ENCODE measurements around the gene PM20D2. TPM values are rescaled to one million over a fixed set of nuclear protein-coding genes. Genes with fewer than 3 reads are reported as not detected.
A peak's percentile ranks its signal among the peaks of the same experiment; 100 is the strongest.

Gene PM20D2
- total and polyA plus RNA-seq, 2 of the 8 experiments (the other 6 are each of a cell fraction or from before 2014, with no cell fraction given) = 2.7 to 7.6 TPM

GRCh38 chr6:89212472-89212871 lies 66.6 kb downstream of the PM20D2 start:
- H3K79me2 ChIP-seq (ENCODE audit: control insufficient read depth in 1 of 2, insufficient read depth in 2 of 2, low read length in 2 of 2) = no peaks in the 10 kb centered on the region
- TF ChIP-seq TAF1 (IDR thresholded peaks at IDR 0.05; ENCODE audit: low read depth, low read length) = no peak
- no peak for TF ChIP-seq SP4 (IDR thresholded peaks at IDR 0.05; ENCODE audit: low read length)
- no peak for TF ChIP-seq TEAD4 (IDR thresholded peaks at IDR 0.05; ENCODE audit: low read depth, low read length)
- no peak for TF ChIP-seq KDM4A (IDR thresholded peaks at IDR 0.05; ENCODE audit: low read depth, low read length, severe bottlenecking)
- TF ChIP-seq CTCF (IDR thresholded peaks at IDR 0.05; ENCODE audit: control extremely low read depth in 1 of 3, insufficient read depth in 1 of 3, low read depth in 1 of 3, low read length in 3 of 3) = no peak
- no peak for TF ChIP-seq GABPA (IDR thresholded peaks at IDR 0.05; ENCODE audit: borderline replicate concordance, insufficient read depth, low read length)
- TF ChIP-seq FOSL1 (IDR thresholded peaks at IDR 0.05; ENCODE audit: insufficient read depth, low read depth, low read length) = no peak
- TF ChIP-seq BCL11A (IDR thresholded peaks at IDR 0.05; ENCODE audit: low read depth in 2 of 2, low read length in 2 of 2) = no peak
- no peak for TF ChIP-seq SIRT6 (IDR thresholded peaks at IDR 0.05; ENCODE audit: low read length)
- TF ChIP-seq PHF8 (conservative IDR thresholded peaks at IDR 0.05; ENCODE audit: low read depth, low read length) = no peak
- no peak for TF ChIP-seq TBP (IDR thresholded peaks at IDR 0.05; ENCODE audit: low read depth, low read length)
- no peak for TF ChIP-seq SP2 (IDR thresholded peaks at IDR 0.05; ENCODE audit: low read length)

More at GRCh38 chr6:89212472-89212871, 66.6 kb downstream of the PM20D2 start:
- no peak for FAIRE-seq
- Histone ChIP-seq H2BK20ac (ENCODE audit: low read length) (0 out of 2 replicates have a peak overlapping the region, but pooled peaks have one; percentile 40), H4K91ac (replicated peaks; ENCODE audit: insufficient read length, low read length) (no peak overlapping the region), H3K27me3 (replicated peaks in 1 of 4; ENCODE audit: control insufficient read depth in 3 of 4, extremely low read depth in 1 of 4, insufficient read depth in 3 of 4, low read length in 3 of 4) (no peaks in the 10 kb centered on the region), H2BK5ac (ENCODE audit: low read depth, low read length) (0 out of 2 replicates have a peak overlapping the region, but pooled peaks have one; percentile 26), H3K36me3 (ENCODE audit: control insufficient read depth in 2 of 4, insufficient read depth in 4 of 4, low read length in 3 of 4) (no peaks in the 10 kb centered on the region), H2AK5ac (ENCODE audit: low read depth, low read length) (no peak overlapping the region), H3K4me1 (replicated peaks in 1 of 4; ENCODE audit: control insufficient read depth in 3 of 4, insufficient read depth in 4 of 4, low read length in 3 of 4) (peaks cover 0 to 16% (median 11%) of the 10 kb centered on the region in 4 experiments; a peak in 5 of 7 replicates), H3K23ac (ENCODE audit: insufficient read length) (no peak overlapping the region), H3K4me3 (ENCODE audit: extremely low read depth in 1 of 4, insufficient read depth in 2 of 4, low read depth in 3 of 4, low read length in 4 of 4) (no peak overlapping the region), H3K4ac (replicated peaks; ENCODE audit: insufficient read length, low read depth, low read length) (no peak overlapping the region), H2BK12ac (ENCODE audit: low read depth, low read length) (no peak overlapping the region), H3K18ac (ENCODE audit: extremely low read depth, low read length) (no peak overlapping the region), H3K56ac (replicated peaks; ENCODE audit: insufficient read length, low read depth, low read length) (no peak overlapping the region), H4K20me1 (replicated peaks in 1 of 2; ENCODE audit: control insufficient read depth in 1 of 2, insufficient read depth in 2 of 2, low read length in 2 of 2) (no peaks in the 10 kb centered on the region), H3K9me3 (ENCODE audit: insufficient read depth in 2 of 2, low read depth in 1 of 2, low read length in 1 of 2) (no peaks in the 10 kb centered on the region), H4K8ac (ENCODE audit: extremely low read depth, insufficient read depth, low read length) (no peak overlapping the region), H2BK120ac (replicated peaks; ENCODE audit: low read depth, low read length) (no peak overlapping the region), H2BK15ac (ENCODE audit: low read length) (no peak overlapping the region), H2AFZ (ENCODE audit: low read length) (no peak overlapping the region), H3K79me1 (ENCODE audit: low read depth, low read length) (no peaks in the 10 kb centered on the region), H3K4me2 (ENCODE audit: insufficient read depth in 1 of 2, low read depth in 2 of 2, low read length in 2 of 2) (peak overlapping the region; percentile 33 to 40; a peak in 2 of 4 replicates), H3K27ac (ENCODE audit: low read depth, low read length) (no peak overlapping the region), H3K23me2 (ENCODE audit: low read depth, low read length) (no peaks in the 10 kb centered on the region; the same call in 1 of the 2 replicates), H4K5ac (ENCODE audit: insufficient read length, low read depth, low read length) (no peak overlapping the region), H3K9ac (replicated peaks in 1 of 4; ENCODE audit: extremely low read depth in 1 of 4, low read depth in 3 of 4, low read length in 3 of 4) (no peak overlapping the region), H3K14ac (ENCODE audit: insufficient read length) (no peak overlapping the region)
- no peak for DNase-seq (ENCODE audit: low read depth in 1 of 2, low spot score in 2 of 2)
- 66% methylated on average over 5 of the region's 5 CpGs; no CpG with 5 or more reads in 1 of the 2 experiments for WGBS, 2 experiments (ENCODE audit: extremely low coverage in 1 of 2, insufficient coverage in 1 of 2, insufficient read length in 1 of 2, insufficient replicate concordance in 2 of 2, low coverage in 1 of 2, low lambda C conversion rate in 2 of 2, missing lambda C conversion rate in 1 of 2)
- CTCF ChIA-PET (ENCODE audit: partially characterized antibody) = interaction anchor here (0.6 to 2.0 kb wide), 7 partner anchors 28 to 230 kb away, joined by 3 to 10 read pairs (median 4); no protein-coding TSS in a partner anchor
- POLR2A ChIA-PET (ENCODE audit: partially characterized antibody) = no interaction called here

Measured in H1 (cell line).